C4-2B (cell line): ENCODE data around the gene CCDC8.
"Not testable (repeated sequence)": the region's sequence is repeated elsewhere in the genome, so short reads cannot be mapped to it uniquely, and the experiment has no call there.

ENCODE experiments used
- H3K27ac ChIP-seq: fragments of 450-650 bp; 2 replicates; pipeline ENCODE4 v1.5.1; 2017
- ZFX ChIP-seq: fragments of 450-650 bp; IDR thresholded peaks from 2 replicates; pipeline ENCODE4 v1.6.1; 2017
- TF ChIP-seq, protein P1 (sequence below): fragments of 450-650 bp; conservative IDR thresholded peaks from 2 replicates; pipeline ENCODE4 v1.5.1; 2017; ENCODE audit warnings: mild to moderate bottlenecking

Gene CCDC8

GRCh38 chr19:46446021-46446420, 32.7 kb upstream of the CCDC8 start:
- TF ChIP-seq ZFX = no peak
- TF ChIP-seq, protein P1, sequence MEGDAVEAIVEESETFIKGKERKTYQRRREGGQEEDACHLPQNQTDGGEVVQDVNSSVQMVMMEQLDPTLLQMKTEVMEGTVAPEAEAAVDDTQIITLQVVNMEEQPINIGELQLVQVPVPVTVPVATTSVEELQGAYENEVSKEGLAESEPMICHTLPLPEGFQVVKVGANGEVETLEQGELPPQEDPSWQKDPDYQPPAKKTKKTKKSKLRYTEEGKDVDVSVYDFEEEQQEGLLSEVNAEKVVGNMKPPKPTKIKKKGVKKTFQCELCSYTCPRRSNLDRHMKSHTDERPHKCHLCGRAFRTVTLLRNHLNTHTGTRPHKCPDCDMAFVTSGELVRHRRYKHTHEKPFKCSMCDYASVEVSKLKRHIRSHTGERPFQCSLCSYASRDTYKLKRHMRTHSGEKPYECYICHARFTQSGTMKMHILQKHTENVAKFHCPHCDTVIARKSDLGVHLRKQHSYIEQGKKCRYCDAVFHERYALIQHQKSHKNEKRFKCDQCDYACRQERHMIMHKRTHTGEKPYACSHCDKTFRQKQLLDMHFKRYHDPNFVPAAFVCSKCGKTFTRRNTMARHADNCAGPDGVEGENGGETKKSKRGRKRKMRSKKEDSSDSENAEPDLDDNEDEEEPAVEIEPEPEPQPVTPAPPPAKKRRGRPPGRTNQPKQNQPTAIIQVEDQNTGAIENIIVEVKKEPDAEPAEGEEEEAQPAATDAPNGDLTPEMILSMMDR = no peak
- H3K27ac ChIP-seq = no peak overlapping the region

- peak overlapping the region; percentile 78 for H3K27ac ChIP-seq
- no peak for TF ChIP-seq ZFX
- TF ChIP-seq, protein P1 = no peak
Measured at GRCh38 chr19:46442808-46443450, 29.6 kb upstream of the CCDC8 start.

DNA sequence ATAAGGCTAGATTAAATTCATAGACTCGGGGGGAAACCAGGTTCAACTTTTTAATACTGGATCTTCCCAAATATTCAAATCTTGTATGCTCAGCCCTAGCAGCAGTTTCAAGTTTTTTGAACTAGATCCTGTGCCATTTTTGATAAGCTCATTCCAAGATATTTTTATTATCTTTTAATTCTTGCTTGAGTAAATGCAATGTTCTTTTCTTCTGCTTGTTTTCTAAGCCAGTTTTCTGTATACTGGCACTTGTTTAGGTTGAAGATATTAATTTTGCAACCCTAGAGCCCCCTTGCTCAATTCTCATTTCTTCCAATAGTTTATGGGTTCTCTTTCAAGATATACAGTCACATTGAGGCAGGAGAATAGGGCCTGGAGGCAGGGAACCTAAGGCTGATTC, 28.5 kb upstream of the CCDC8 start:
- TF ChIP-seq, protein P1 = no peak
- TF ChIP-seq ZFX = no peak
- peak overlapping the region; percentile 78 for H3K27ac ChIP-seq

GRCh38 chr19:46435689-46436088, 22.3 kb upstream of the CCDC8 start:
- H3K27ac ChIP-seq = not testable (repeated sequence)

DNA sequence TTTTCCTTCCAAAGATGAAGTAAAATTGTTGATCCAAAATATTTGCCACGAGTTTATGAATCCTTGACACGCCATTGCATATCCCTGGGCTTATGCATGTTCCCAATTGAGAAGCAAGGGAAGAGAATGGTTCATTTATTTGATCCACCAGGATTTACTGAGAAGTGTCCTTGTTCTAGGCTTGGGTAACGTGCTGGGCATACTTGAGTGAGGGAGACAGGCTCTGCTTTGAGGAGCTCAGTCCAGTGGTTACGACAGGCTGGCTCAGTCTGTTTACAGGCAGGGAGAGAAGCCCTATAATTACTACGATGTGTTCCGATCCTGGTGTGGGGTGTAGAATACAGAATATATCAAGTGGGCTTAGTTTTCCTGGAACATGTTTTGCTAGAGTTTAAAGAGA, 21.6 kb upstream of the CCDC8 start:
- TF ChIP-seq, protein P1 = no peak
- no peak for TF ChIP-seq ZFX
- no peak overlapping the region for H3K27ac ChIP-seq

DNA sequence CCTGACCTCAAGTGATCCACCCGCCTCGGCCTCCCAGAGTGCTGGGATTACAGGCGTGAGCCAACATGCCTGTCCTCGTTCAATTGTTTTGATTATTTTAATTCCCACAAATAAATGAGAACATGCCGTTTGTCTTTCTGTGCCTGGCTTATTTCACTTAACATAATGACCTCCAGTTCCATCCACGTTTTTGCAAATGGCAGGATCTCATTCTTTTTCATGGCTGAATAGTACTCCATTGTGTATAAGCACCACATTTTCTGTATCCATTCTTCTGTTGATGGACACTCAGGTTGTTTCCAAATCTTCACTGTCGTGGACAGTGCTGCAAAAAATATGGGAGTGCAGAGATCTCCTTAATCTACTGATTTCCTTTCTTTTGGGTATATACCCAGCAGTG, 20.1 kb upstream of the CCDC8 start:
- H3K27ac ChIP-seq = not testable (repeated sequence)

DNA sequence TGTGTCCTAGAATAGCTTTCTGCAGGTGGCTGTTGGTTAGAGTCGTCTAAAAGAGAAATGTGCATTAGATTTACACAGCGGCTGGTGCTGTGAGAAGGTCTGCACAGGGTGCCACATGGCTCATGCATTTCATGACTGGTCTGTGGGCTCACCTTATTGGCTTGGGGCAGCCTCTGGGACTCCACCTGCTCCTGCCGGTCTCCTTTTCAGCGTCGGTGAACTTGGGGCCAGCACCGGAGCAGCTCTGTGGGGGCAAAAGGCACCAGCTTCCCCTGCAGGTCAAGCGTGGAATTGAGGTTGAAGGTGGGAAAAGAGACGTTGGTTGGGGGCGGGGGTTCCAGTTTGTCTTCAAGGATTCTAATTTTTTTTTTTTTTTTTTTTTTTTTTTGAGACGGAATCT, 18.5 kb upstream of the CCDC8 start:
- H3K27ac ChIP-seq = no peak overlapping the region
- TF ChIP-seq ZFX = no peak
- TF ChIP-seq, protein P1 = no peak; the same call in 1 of the 2 replicates

DNA sequence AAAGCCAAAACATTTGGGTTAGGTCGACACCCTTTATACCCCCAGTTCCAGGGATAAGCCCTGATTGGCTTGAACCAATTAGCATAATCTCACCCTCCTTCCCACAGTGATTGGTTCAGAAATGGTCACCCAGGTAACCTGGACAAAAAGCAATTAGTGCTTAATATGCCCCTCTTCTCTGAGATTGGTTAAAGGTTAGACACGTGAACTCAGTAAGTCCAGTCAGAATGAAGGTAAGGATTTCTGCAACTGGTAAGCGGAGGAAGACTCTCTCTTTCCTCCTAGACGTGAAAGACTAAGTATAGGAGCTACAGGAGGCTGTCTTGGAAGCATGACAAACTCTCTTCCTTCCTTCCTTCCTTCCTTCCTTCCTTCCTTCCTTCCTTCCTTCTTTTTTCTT, 16.6 kb upstream of the CCDC8 start:
- TF ChIP-seq ZFX = no peak
- TF ChIP-seq, protein P1 = no peak
- no peak overlapping the region for H3K27ac ChIP-seq
